Sigmoid colon (tissue), 7 donors: Measurements from ENCODE around the gene SPRY4. TPM values are rescaled to one million over a fixed set of nuclear protein-coding genes. Genes with fewer than 3 reads are reported as not detected.
"Not testable (repeated sequence)": the region's sequence is repeated elsewhere in the genome, so short reads cannot be mapped to it uniquely, and the experiment has no call there.

Experiments
- DNase-seq: peaks from one replicate; pipeline ENCODE4 v3.0.0-alpha.2; 2019
- H3K27ac ChIP-seq, 4 donors: fragments of 200-600 bp; sonication (generic); one replicate each; pipeline ENCODE4 v1.5.1; 2016 to 2019; ENCODE audit warnings: mild to moderate bottlenecking in 1 of 4
- H3K27me3 ChIP-seq, 3 donors: fragments of 200-600 bp; sonication (generic); one replicate each; pipeline ENCODE4 v1.5.1; 2019; ENCODE audit warnings: mild to moderate bottlenecking in 1 of 3
- H3K36me3 ChIP-seq, 4 donors: fragments of 200-600 bp; sonication (generic); one replicate each; pipeline ENCODE4 v1.5.1; 2016 to 2019
- H3K4me1 ChIP-seq, 4 donors: fragments of 200-600 bp; sonication (generic); one replicate each; pipeline ENCODE4 v1.5.1; 2017 to 2019
- H3K4me3 ChIP-seq, 4 donors: fragments of 200-600 bp; sonication (generic); one replicate each; pipeline ENCODE4 v1.5.1; 2017 to 2019; ENCODE audit warnings: mild to moderate bottlenecking in 2 of 4, moderate library complexity in 1 of 4
- H3K9me3 ChIP-seq, 4 donors: fragments of 200-600 bp in 3 of 4; sonication (generic) in 3 of 4; one replicate each; pipeline versions ENCODE4 v1.5.1 to v1.6.1; 2013 to 2019
- CTCF ChIP-seq, 4 experiments: fragments of 450-650 bp in 3 of 4; fragments of 200-600 bp in 1 of 4; IDR thresholded peaks; one replicate each; pipeline ENCODE4 v1.5.1; 2016 to 2019; ENCODE audit warnings: antibody characterized with exemption in 4 of 4, mild to moderate bottlenecking in 3 of 4, moderate library complexity in 2 of 4
- EP300 ChIP-seq, 4 donors: sonication (generic); formaldehyde crosslinking; IDR thresholded peaks; one replicate each; pipeline ENCODE4 v1.6.1; 2017; ENCODE audit warnings: antibody characterized with exemption in 4 of 4
- POLR2A ChIP-seq, 2 donors: fragments of 450-650 bp; IDR thresholded peaks; one replicate each; pipeline ENCODE4 v1.6.1; 2016; ENCODE audit warnings: antibody characterized with exemption in 2 of 2, mild to moderate bottlenecking in 2 of 2, moderate library complexity in 2 of 2
- POLR2AphosphoS5 ChIP-seq, 4 donors: sonication (generic); formaldehyde crosslinking; IDR thresholded peaks; one replicate each; pipeline ENCODE4 v1.6.1; 2017; ENCODE audit warnings: antibody characterized with exemption in 4 of 4
- WGBS, 2 donors: extraction: QIAGEN DNeasy Blood & Tissue Kit; methylation state at CpG; one replicate each; pipeline ENCODE4 v1.1.7; 2013; 5-methylcytosine and 5-hydroxymethylcytosine counted together
- intact Hi-C: fragments of 100-400 bp; cut with DNase I; formaldehyde crosslinking; loops from one replicate; pipeline ENCODE4 v1.15.1; 2023
- polyA plus RNA-seq, 3 donors: library from polyadenylated mRNA; stranded (reverse); fragments of 200-250 nt; gene quantifications; one replicate each; pipeline ENCODE4 v1.2.3, GENCODE V29; 2013
- total RNA-seq, 4 donors: library from RNA; depleted of rRNA; stranded (reverse); fragments of >200 nt; gene quantifications; one replicate each; pipeline ENCODE4 v1.1.0, GENCODE V29; 2016
- donor health status: healthy with polysubstance abuse.
- donor health status: Bipolar disorder and iron deficiency.
- donor health status: healthy.

The SPRY4 gene
- total and polyA plus RNA-seq, 7 donors = 1.8 to 15.7 (median 8.6) TPM

GRCh38 chr5:142300677-142301076, 24.1 kb downstream of the SPRY4 start:
- H3K36me3 ChIP-seq = no peaks in the 10 kb centered on the region

GRCh38 chr5:142298789-142299188, 26.0 kb downstream of the SPRY4 start:
- Histone ChIP-seq H3K36me3 (no peaks in the 10 kb centered on the region), H3K4me3 (no peak overlapping the region), H3K4me1 (peaks cover 0 to 9% (median 7%) of the 10 kb centered on the region in 4 donors), H3K9me3 (no peaks in the 10 kb centered on the region), H3K27ac (no peak overlapping the region), H3K27me3 (no peaks in the 10 kb centered on the region)
- TF ChIP-seq POLR2AphosphoS5 (IDR thresholded peaks at IDR 0.05) (no peak), EP300 (IDR thresholded peaks at IDR 0.05) (no peak), POLR2A (IDR thresholded peaks at IDR 0.05) (no peak), CTCF (IDR thresholded peaks at IDR 0.05) (no peak)
- 20 to 74% methylated on average over 6 of the region's 6 CpGs for WGBS, 2 donors
- DNase-seq = no peak
- intact Hi-C loops = no loop called here

More at GRCh38 chr5:142300677-142301076, 24.1 kb downstream of the SPRY4 start:
- H3K4me3 ChIP-seq = no peak overlapping the region
- DNase-seq = no peak
- TF ChIP-seq POLR2AphosphoS5 (IDR thresholded peaks at IDR 0.05) (no peak), CTCF (IDR thresholded peaks at IDR 0.05) (no peak), POLR2A (IDR thresholded peaks at IDR 0.05) (no peak), EP300 (IDR thresholded peaks at IDR 0.05) (no peak)
- H3K4me1 ChIP-seq = peaks cover 0 to 9% (median 7%) of the 10 kb centered on the region in 4 donors
- H3K27me3 ChIP-seq = no peaks in the 10 kb centered on the region
- intact Hi-C loops = no loop called here
- H3K27ac ChIP-seq = no peak overlapping the region
- H3K9me3 ChIP-seq = no peaks in the 10 kb centered on the region
- WGBS, 2 donors = 87 to 95% methylated on average over 8 of the region's 8 CpGs

- intact Hi-C loops, H3K36me3 ChIP-seq, H3K27me3 ChIP-seq, H3K9me3 ChIP-seq, H3K4me3 ChIP-seq, H3K4me1 ChIP-seq, DNase-seq: not testable (repeated sequence)
- H3K27ac ChIP-seq = peak overlapping the region in 2 of 4 donors; percentile 8 to 50
- WGBS, 2 donors = 95 to 96% methylated on average over 5 of the region's 5 CpGs
Observed at GRCh38 chr5:142297786-142298185, 27.0 kb downstream of the SPRY4 start.

- peaks cover 0 to 9% (median 7%) of the 10 kb centered on the region in 4 donors for H3K4me1 ChIP-seq
- 69 to 73% methylated on average over 7 of the region's 7 CpGs for WGBS, 2 donors
- intact Hi-C loops = no loop called here
- no peaks in the 10 kb centered on the region for H3K27me3 ChIP-seq
- H3K4me3 ChIP-seq = no peak overlapping the region
- TF ChIP-seq CTCF (IDR thresholded peaks at IDR 0.05) = no peak
- TF ChIP-seq POLR2A (IDR thresholded peaks at IDR 0.05) = no peak
- no peak for TF ChIP-seq EP300 (IDR thresholded peaks at IDR 0.05)
- TF ChIP-seq POLR2AphosphoS5 (IDR thresholded peaks at IDR 0.05) = no peak
- no peaks in the 10 kb centered on the region for H3K36me3 ChIP-seq
- no peaks in the 10 kb centered on the region for H3K9me3 ChIP-seq
- H3K27ac ChIP-seq = peak overlapping the region in 2 of 4 donors; percentile 39 to 50
- no peak for DNase-seq
Observed at GRCh38 chr5:142296914-142297417, 27.9 kb downstream of the SPRY4 start.

- intact Hi-C loops = no loop called here
- Histone ChIP-seq H3K4me3 (no peak overlapping the region), H3K9me3 (no peaks in the 10 kb centered on the region), H3K4me1 (peaks cover 0 to 9% (median 7%) of the 10 kb centered on the region in 4 donors), H3K27me3 (no peaks in the 10 kb centered on the region), H3K27ac (peak overlapping the region in 2 of 4 donors; percentile 39 to 50), H3K36me3 (no peaks in the 10 kb centered on the region)
- no peak for DNase-seq
- 78 to 86% methylated on average over 8 of the region's 8 CpGs for WGBS, 2 donors
- no peak for TF ChIP-seq POLR2A (IDR thresholded peaks at IDR 0.05)
- TF ChIP-seq POLR2AphosphoS5 (IDR thresholded peaks at IDR 0.05) = no peak
- TF ChIP-seq CTCF (IDR thresholded peaks at IDR 0.05) = no peak
- no peak for TF ChIP-seq EP300 (IDR thresholded peaks at IDR 0.05)
Observed at GRCh38 chr5:142295960-142296860, 28.6 kb downstream of the SPRY4 start.
